HL-60 (cell line): Measurements from ENCODE around the gene DHCR24.

Source experiments
- DNase-seq, 2 experiments: peaks; one replicate each; pipeline ENCODE4 v3.0.0-alpha.2; 2010 to 2020; ENCODE audit warnings: low read depth in 1 of 2, low spot score in 1 of 2
- H3K27ac ChIP-seq: fragments of 250-450 bp; sonication (Bioruptor Pico); replicated peaks from 2 replicates; pipeline ENCODE4 v1.5.1; 2020; ENCODE audit warnings: mild to moderate bottlenecking, moderate library complexity
- H3K27me3 ChIP-seq: fragments of 250-450 bp; sonication (Bioruptor Pico); 2 replicates; pipeline ENCODE4 v1.5.1; 2021; ENCODE audit warnings: mild to moderate bottlenecking, moderate library complexity; ENCODE audit not compliant: insufficient read depth, poor library complexity, severe bottlenecking
- H3K4me3 ChIP-seq: replicated peaks from 2 replicates; pipeline ENCODE4 v1.5.1; 2011; ENCODE audit warnings: mild to moderate bottlenecking, control low read depth, low read length; ENCODE audit not compliant: insufficient read depth
- GABPA ChIP-seq: IDR thresholded peaks from 2 replicates; pipeline ENCODE4 v1.6.1; 2012; ENCODE audit warnings: low read depth
- POLR2AphosphoS5 ChIP-seq: IDR thresholded peaks from 2 replicates; pipeline ENCODE4 v1.6.1; 2012; ENCODE audit warnings: low read depth
- SPI1 ChIP-seq: IDR thresholded peaks from 2 replicates; pipeline ENCODE4 v1.6.1; 2012; ENCODE audit warnings: low read depth, mild to moderate bottlenecking, borderline replicate concordance
- TF ChIP-seq, protein P1 (sequence below): IDR thresholded peaks from one replicate; pipeline ENCODE4 v1.5.1; 2011; ENCODE audit warnings: low read length, control low read depth, inconsistent platforms; ENCODE audit not compliant: insufficient read depth
- TF ChIP-seq, protein P2 (sequence below): IDR thresholded peaks from 2 replicates; pipeline ENCODE4 v1.6.1; 2012; ENCODE audit warnings: low read depth; ENCODE audit not compliant: insufficient replicate concordance

DHCR24 gene

DNA sequence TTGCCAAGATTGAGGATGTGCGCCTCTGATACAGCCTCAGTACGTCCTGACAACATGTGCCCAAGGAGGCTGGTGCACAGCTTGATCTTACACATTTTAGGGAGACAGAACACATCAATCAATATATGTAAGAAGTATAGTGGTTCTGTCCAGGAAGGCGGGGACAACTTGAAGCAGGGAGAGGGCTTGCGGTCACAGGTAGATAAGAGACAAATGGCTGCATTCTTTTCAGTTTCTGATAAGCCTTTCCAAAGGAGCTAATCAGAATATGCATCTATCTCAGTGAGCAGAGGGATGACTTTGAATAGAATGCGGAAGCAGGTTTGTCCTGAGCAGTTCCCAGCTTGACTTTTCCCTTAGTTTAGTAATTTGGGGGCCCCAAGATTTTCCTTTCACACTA, 10.2 kb downstream of the DHCR24 start:
- H3K4me3 ChIP-seq, result no peak overlapping the region
- no peak for DNase-seq
- no peak for TF ChIP-seq GABPA
- TF ChIP-seq, protein P1, sequence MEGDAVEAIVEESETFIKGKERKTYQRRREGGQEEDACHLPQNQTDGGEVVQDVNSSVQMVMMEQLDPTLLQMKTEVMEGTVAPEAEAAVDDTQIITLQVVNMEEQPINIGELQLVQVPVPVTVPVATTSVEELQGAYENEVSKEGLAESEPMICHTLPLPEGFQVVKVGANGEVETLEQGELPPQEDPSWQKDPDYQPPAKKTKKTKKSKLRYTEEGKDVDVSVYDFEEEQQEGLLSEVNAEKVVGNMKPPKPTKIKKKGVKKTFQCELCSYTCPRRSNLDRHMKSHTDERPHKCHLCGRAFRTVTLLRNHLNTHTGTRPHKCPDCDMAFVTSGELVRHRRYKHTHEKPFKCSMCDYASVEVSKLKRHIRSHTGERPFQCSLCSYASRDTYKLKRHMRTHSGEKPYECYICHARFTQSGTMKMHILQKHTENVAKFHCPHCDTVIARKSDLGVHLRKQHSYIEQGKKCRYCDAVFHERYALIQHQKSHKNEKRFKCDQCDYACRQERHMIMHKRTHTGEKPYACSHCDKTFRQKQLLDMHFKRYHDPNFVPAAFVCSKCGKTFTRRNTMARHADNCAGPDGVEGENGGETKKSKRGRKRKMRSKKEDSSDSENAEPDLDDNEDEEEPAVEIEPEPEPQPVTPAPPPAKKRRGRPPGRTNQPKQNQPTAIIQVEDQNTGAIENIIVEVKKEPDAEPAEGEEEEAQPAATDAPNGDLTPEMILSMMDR, result no peak
- TF ChIP-seq, protein P2, sequence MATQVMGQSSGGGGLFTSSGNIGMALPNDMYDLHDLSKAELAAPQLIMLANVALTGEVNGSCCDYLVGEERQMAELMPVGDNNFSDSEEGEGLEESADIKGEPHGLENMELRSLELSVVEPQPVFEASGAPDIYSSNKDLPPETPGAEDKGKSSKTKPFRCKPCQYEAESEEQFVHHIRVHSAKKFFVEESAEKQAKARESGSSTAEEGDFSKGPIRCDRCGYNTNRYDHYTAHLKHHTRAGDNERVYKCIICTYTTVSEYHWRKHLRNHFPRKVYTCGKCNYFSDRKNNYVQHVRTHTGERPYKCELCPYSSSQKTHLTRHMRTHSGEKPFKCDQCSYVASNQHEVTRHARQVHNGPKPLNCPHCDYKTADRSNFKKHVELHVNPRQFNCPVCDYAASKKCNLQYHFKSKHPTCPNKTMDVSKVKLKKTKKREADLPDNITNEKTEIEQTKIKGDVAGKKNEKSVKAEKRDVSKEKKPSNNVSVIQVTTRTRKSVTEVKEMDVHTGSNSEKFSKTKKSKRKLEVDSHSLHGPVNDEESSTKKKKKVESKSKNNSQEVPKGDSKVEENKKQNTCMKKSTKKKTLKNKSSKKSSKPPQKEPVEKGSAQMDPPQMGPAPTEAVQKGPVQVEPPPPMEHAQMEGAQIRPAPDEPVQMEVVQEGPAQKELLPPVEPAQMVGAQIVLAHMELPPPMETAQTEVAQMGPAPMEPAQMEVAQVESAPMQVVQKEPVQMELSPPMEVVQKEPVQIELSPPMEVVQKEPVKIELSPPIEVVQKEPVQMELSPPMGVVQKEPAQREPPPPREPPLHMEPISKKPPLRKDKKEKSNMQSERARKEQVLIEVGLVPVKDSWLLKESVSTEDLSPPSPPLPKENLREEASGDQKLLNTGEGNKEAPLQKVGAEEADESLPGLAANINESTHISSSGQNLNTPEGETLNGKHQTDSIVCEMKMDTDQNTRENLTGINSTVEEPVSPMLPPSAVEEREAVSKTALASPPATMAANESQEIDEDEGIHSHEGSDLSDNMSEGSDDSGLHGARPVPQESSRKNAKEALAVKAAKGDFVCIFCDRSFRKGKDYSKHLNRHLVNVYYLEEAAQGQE, result no peak
- no peak for TF ChIP-seq SPI1
- no peak for TF ChIP-seq POLR2AphosphoS5
- H3K27me3 ChIP-seq, result no peaks in the 10 kb centered on the region
- no peak overlapping the region for H3K27ac ChIP-seq

DNA sequence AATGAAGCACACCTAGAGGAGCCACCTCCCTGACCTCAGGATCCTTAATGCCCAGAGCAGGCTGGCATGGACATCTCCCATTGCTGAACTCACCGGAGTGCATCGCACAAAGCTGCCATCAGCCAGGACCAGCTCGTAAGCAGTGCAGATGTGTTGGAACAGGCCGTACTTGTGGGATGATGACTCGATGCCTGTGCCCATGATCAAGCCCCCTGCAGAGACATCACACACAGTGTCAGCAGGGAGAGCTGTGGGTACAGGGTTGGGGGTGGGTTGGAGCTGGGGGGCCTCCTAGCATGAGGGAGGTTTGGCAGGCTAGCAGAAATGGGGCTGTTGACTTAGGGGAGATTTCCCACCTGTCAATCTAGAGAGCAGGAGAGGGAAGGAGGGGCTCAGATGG, 12.0 kb downstream of the DHCR24 start:
- no peak for DNase-seq
- H3K4me3 ChIP-seq, result no peak overlapping the region

DNA sequence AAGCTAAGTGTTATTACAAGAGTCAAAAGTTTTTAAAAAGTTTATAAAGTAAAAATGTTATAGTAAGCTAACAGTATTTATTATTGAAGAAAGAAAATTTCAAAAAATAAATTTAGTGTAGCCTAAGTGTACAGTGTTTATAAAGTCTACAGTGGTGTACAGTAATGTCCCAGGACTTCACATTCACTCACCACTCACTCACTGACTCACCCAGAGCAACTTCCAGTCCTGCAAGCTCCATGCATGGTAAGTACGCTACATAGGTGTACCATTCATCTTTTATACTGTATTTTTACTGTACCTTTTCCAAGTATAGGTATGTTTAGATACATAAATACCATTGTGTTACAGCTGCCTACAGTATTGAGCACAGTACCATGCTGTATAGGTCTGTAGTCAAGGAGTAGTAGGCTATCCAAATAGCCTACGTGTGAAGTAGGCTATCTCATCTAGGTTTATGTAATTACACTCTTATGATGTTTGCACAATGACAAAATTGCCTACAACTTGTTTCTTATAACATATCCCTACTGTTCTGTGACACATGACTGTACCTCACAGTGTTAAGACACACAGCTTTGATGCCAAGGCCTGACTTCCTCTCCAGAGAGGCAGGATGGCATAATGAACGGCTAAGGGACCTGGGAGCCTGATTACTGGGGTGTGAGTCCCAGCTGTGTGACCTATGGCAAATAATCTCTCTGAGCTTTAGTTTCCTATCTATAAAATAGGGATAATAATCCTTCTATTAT, 12.7 kb downstream of the DHCR24 start:
- Histone ChIP-seq H3K27me3 (no peaks in the 10 kb centered on the region), H3K4me3 (no peak overlapping the region), H3K27ac (no peak overlapping the region)
- no peak for DNase-seq
- TF ChIP-seq, protein P1, result no peak
- no peak for TF ChIP-seq SPI1
- no peak for TF ChIP-seq GABPA
- TF ChIP-seq POLR2AphosphoS5, result no peak
- TF ChIP-seq, protein P2, result no peak

More for the DNA sequence above, 12.0 kb downstream of the DHCR24 start:
- TF ChIP-seq, protein P1, result no peak
- TF ChIP-seq, protein P2, result no peak
- Histone ChIP-seq H3K27me3 (no peaks in the 10 kb centered on the region), H3K27ac (no peak overlapping the region)
